ENCODE data around the gene TFE3. TPM values are rescaled to one million over a fixed set of nuclear protein-coding genes. Genes with fewer than 3 reads are reported as not detected.

Gene TFE3
- total RNA-seq, 1 experiment from 2014 or later: 59.4 TPM

- DNase-seq (ENCODE audit: extremely low read depth, low read depth): no peak
These were observed 18.3 kb upstream of the TFE3 start for GRCh38 chrX:49061490-49061889.

GRCh38 chrX:49060914-49061313, 17.8 kb upstream of the TFE3 start:
- DNase-seq (ENCODE audit: extremely low read depth, low read depth): no peak

GRCh38 chrX:49059681-49060085, 16.5 kb upstream of the TFE3 start:
- no peak for DNase-seq (ENCODE audit: extremely low read depth, low read depth)

GRCh38 chrX:49059201-49059600, 16.0 kb upstream of the TFE3 start:
- DNase-seq (ENCODE audit: extremely low read depth, low read depth): no peak

- no peak for DNase-seq (ENCODE audit: extremely low read depth, low read depth)
These were observed 15.6 kb upstream of the TFE3 start, which contains the start of gene CCDC120 for GRCh38 chrX:49058794-49059193. Gene CCDC120 (plus strand): TSS chrX:49058999. CDS start chrX:49062042, 3,043 bp downstream.

GRCh38 chrX:49054073-49054762, 11.1 kb upstream of the TFE3 start:
- no peak for DNase-seq (ENCODE audit: extremely low read depth, low read depth)

GRCh38 chrX:49053223-49054072, 10.3 kb upstream of the TFE3 start:
- DNase-seq (ENCODE audit: extremely low read depth, low read depth): peak; percentile 12

GRCh38 chrX:49043987-49044281, 777 bp upstream of the TFE3 start:
- no peak for DNase-seq (ENCODE audit: extremely low read depth, low read depth)

GRCh38 chrX:49042581-49043219, 457 bp downstream of the TFE3 start:
- no peak for DNase-seq (ENCODE audit: extremely low read depth, low read depth)

- peak; percentile 38 for DNase-seq (ENCODE audit: extremely low read depth, low read depth)
These were observed 1.2 kb downstream of the TFE3 start for GRCh38 chrX:49041744-49042580.

- peak; percentile 13 for DNase-seq (ENCODE audit: extremely low read depth, low read depth)
These were observed 2.7 kb downstream of the TFE3 start for GRCh38 chrX:49040376-49040955.

GRCh38 chrX:49039598-49040375, 3.4 kb downstream of the TFE3 start:
- peak; percentile 96 for DNase-seq (ENCODE audit: extremely low read depth, low read depth)

- DNase-seq (ENCODE audit: extremely low read depth, low read depth): no peak
These were observed 5.2 kb downstream of the TFE3 start for GRCh38 chrX:49037883-49038475.

GRCh38 chrX:49030283-49030682, 12.9 kb downstream of the TFE3 start:
- no peak for DNase-seq (ENCODE audit: extremely low read depth, low read depth)

GRCh38 chrX:49029876-49030275, 13.3 kb downstream of the TFE3 start:
- DNase-seq (ENCODE audit: extremely low read depth, low read depth): no peak

- DNase-seq (ENCODE audit: extremely low read depth, low read depth): no peak
These were observed 23.4 kb downstream of the TFE3 start for GRCh38 chrX:49019599-49020249.

GRCh38 chrX:49019050-49019449, 24.1 kb downstream of the TFE3 start:
- no peak for DNase-seq (ENCODE audit: extremely low read depth, low read depth)

- DNase-seq (ENCODE audit: extremely low read depth, low read depth): no peak
These were observed 39.5 kb downstream of the TFE3 start for GRCh38 chrX:49003696-49004095.

Data from NCI-H460 (cell line).